Aorta (tissue), 4 donors: ENCODE data around the gene SERPINB1. TPM values are rescaled to one million over a fixed set of nuclear protein-coding genes. Genes with fewer than 3 reads are reported as not detected.

Experiments used
- microRNA-seq, 2 donors: library from miRNA; unstranded; fragments of <30 nt; microRNA quantifications; one replicate each; pipeline ENCODE4 v1.2.0, GENCODE V29; 2020
- polyA plus RNA-seq, 2 donors: library from polyadenylated mRNA; stranded (reverse); fragments of 200-250 nt; gene quantifications; one replicate each; pipeline ENCODE4 v1.2.3, GENCODE V29; 2013
- total RNA-seq, 2 donors: library from RNA; stranded (reverse); fragmentation: NEBNext Ultra II Directional; extraction: Animal tissue kit (Norgen Biotek cat#: 25700); gene quantifications; one replicate each; pipeline ENCODE4 v1.2.1, GENCODE V29; 2021
- donor health status: healthy with polysubstance abuse.
- donor health status: Bipolar disorder and iron deficiency.
- donor health status: DM: no; HTN: no; CAD: no.
- donor health status: DM: yes; HTN: yes; CAD: no.

SERPINB1 gene
- total and polyA plus RNA-seq, 4 donors, result 30.2 to 59.5 (median 44.7) TPM

Small RNA genes lying within 50 kb of the gene (microRNA-seq; reads per million reads assigned to microRNA genes)
- 0 reads per million in 2 donors for gene MIR4645

Other genes with a start within 250 kb of the SERPINB1 start
- gene MYLK4, start 90.9 kb downstream of the SERPINB1 start, total RNA-seq, result 1 to 10 TPM; 1.4 to 1.7 TPM
- gene MYLK4, start 90.9 kb downstream of the SERPINB1 start, polyA plus RNA-seq, result 1 to 10 TPM in 1 of 2 donors, under 1 TPM in 1; 0.38 to 2.5 TPM
- gene WRNIP1, start 76.5 kb downstream of the SERPINB1 start, total RNA-seq, result 10 to 100 TPM; 36.8 to 39.7 TPM
- gene WRNIP1, start 76.5 kb downstream of the SERPINB1 start, polyA plus RNA-seq, result 10 to 100 TPM; 23.2 to 40.3 TPM
- 10 to 100 TPM; 11.5 to 14.5 TPM for gene SERPINB9, start 61.4 kb upstream of the SERPINB1 start, total RNA-seq
- 1 to 10 TPM; 4.9 to 5.4 TPM for gene SERPINB9, start 61.4 kb upstream of the SERPINB1 start, polyA plus RNA-seq
- 100 to 1,000 TPM; 111 to 132 TPM for gene SERPINB6, start 129.7 kb upstream of the SERPINB1 start, total RNA-seq
- gene SERPINB6, start 129.7 kb upstream of the SERPINB1 start, polyA plus RNA-seq, result 100 to 1,000 TPM; 174 to 243 TPM
- 10 to 100 TPM; 23.2 to 40.3 TPM for gene NQO2, start 158.0 kb upstream of the SERPINB1 start, total RNA-seq
- 10 to 100 TPM; 58.6 to 58.9 TPM for gene NQO2, start 158.0 kb upstream of the SERPINB1 start, polyA plus RNA-seq
- gene RIPK1, start 226.6 kb upstream of the SERPINB1 start, total RNA-seq, result 10 to 100 TPM; 23.1 to 27.3 TPM
- 10 to 100 TPM in 1 of 2 donors, 1 to 10 TPM in 1; 9.9 to 21.8 TPM for gene RIPK1, start 226.6 kb upstream of the SERPINB1 start, polyA plus RNA-seq